K562 (cell line): Measurements from ENCODE around the gene TCEA3. TPM values are rescaled to one million over a fixed set of nuclear protein-coding genes. Genes with fewer than 3 reads are reported as not detected.

Source experiments
- CCNT2 ChIP-seq: IDR thresholded peaks from 2 replicates; pipeline ENCODE4 v1.6.1; 2011; ENCODE audit warnings: borderline replicate concordance, low read depth, mild to moderate bottlenecking, moderate library complexity, mixed read lengths, low read length; ENCODE audit not compliant: insufficient read length; ENCODE audit errors: extremely low read depth
- CEBPG ChIP-seq, 3 experiments: fragments of 200-800 bp in 1 of 3; sonication (Bioruptor generic) in 1 of 3; sonication (generic) in 1 of 3; formaldehyde crosslinking in 1 of 3; IDR thresholded peaks in 2 of 3; conservative IDR thresholded peaks in 1 of 3; 2 replicates each; pipeline versions ENCODE4 v1.6.1 to v1.8.0; 2016 to 2022; ENCODE audit warnings: missing compliant biosample characterization in 2 of 3, missing genetic modification characterization in 2 of 3, mild to moderate bottlenecking in 1 of 3, missing genetic modification reagents in 1 of 3
- CREB1 ChIP-seq, 2 experiments: sonication (generic) in 1 of 2; formaldehyde crosslinking in 1 of 2; IDR thresholded peaks; 2 replicates each; pipeline versions ENCODE4 v1.6.1 to v1.8.0; 2012 to 2022; ENCODE audit warnings: inconsistent platforms in 1 of 2, mild to moderate bottlenecking in 1 of 2, missing genetic modification reagents in 1 of 2, moderate library complexity in 1 of 2
- E2F8 ChIP-seq: fragments of 450-650 bp; IDR thresholded peaks from 2 replicates; pipeline ENCODE4 v1.7.1; 2018; ENCODE audit warnings: mild to moderate bottlenecking, low read depth; ENCODE audit not compliant: partially characterized antibody
- ESRRB ChIP-seq: fragments of 250-450 bp; sonication (Bioruptor Pico); IDR thresholded peaks from 2 replicates; pipeline ENCODE4 v1.5.0; 2020; ENCODE audit warnings: mild to moderate bottlenecking, moderate library complexity, borderline replicate concordance
- ETV6 ChIP-seq, 3 experiments: fragments of 150-350 bp in 1 of 3; sonication (generic) in 1 of 3; formaldehyde crosslinking in 1 of 3; IDR thresholded peaks; 2 replicates each; pipeline versions ENCODE4 v1.6.1 to v1.8.0; 2014 to 2022; ENCODE audit warnings: borderline replicate concordance in 2 of 3, low read depth in 2 of 3, antibody characterized with exemption in 1 of 3, low read length in 1 of 3, mild to moderate bottlenecking in 1 of 3, missing genetic modification reagents in 1 of 3
- HBP1 ChIP-seq: fragments of 450-650 bp; formaldehyde crosslinking; IDR thresholded peaks from 2 replicates; pipeline ENCODE4 v1.4.0; 2022; ENCODE audit warnings: missing genetic modification characterization
- KLF10 ChIP-seq: fragments of 250-450 bp; sonication (Bioruptor Pico); IDR thresholded peaks from 2 replicates; pipeline ENCODE4 v1.6.1; 2021; ENCODE audit warnings: matching md5 sums
- MAZ ChIP-seq, 2 experiments: fragments of 450-650 bp in 1 of 2; sonication (generic) in 1 of 2; formaldehyde crosslinking; IDR thresholded peaks in 1 of 2; conservative IDR thresholded peaks in 1 of 2; 2 replicates each; pipeline versions ENCODE4 v1.4.0 to v1.5.0; 2020; ENCODE audit warnings: mild to moderate bottlenecking in 1 of 2, missing genetic modification reagents in 1 of 2
- MTA2 ChIP-seq: fragments of 450-650 bp; IDR thresholded peaks from 2 replicates; pipeline ENCODE4 v1.6.1; 2016; ENCODE audit warnings: low read depth
- PKNOX1 ChIP-seq: fragments of 450-650 bp; IDR thresholded peaks from 2 replicates; pipeline ENCODE4 v1.6.1; 2016
- RAD21 ChIP-seq, 2 experiments: fragments of 250-450 bp in 1 of 2; fragments of 450-650 bp in 1 of 2; sonication (Bioruptor Pico) in 1 of 2; formaldehyde crosslinking in 1 of 2; IDR thresholded peaks in 1 of 2; conservative IDR thresholded peaks in 1 of 2; 2 replicates each; pipeline versions ENCODE4 v1.4.0 to v1.8.0; 2020 to 2022; ENCODE audit warnings: mild to moderate bottlenecking in 2 of 2, moderate library complexity in 1 of 2
- SMARCA5 ChIP-seq: fragments of 450-650 bp; IDR thresholded peaks from 2 replicates; pipeline ENCODE4 v1.6.1; 2016
- TAF7 ChIP-seq: fragments of 450-650 bp; IDR thresholded peaks from 2 replicates; pipeline ENCODE4 v1.6.1; 2016; ENCODE audit warnings: missing genetic modification characterization, missing compliant biosample characterization
- TARDBP ChIP-seq: fragments of 450-650 bp; IDR thresholded peaks from 2 replicates; pipeline ENCODE4 v1.6.1; 2016
- ZNF224 ChIP-seq: sonication (generic); formaldehyde crosslinking; IDR thresholded peaks from 2 replicates; pipeline ENCODE4 v1.8.0; 2022; ENCODE audit warnings: mild to moderate bottlenecking, missing genetic modification reagents
- ZNF507 ChIP-seq: conservative IDR thresholded peaks from 2 replicates; pipeline ENCODE4 v1.6.1; 2017; ENCODE audit warnings: missing genetic modification characterization, missing compliant biosample characterization
- ZNF584 ChIP-seq: fragments of 200-800 bp; sonication (Bioruptor generic); IDR thresholded peaks from 2 replicates; pipeline ENCODE4 v1.6.1; 2016; ENCODE audit warnings: low read depth, mild to moderate bottlenecking, missing genetic modification characterization, missing compliant biosample characterization
- ZNF717 ChIP-seq: fragments of 250-450 bp; sonication (Bioruptor Pico); IDR thresholded peaks from 2 replicates; pipeline ENCODE4 v1.5.0; 2021
- polyA plus RNA-seq, 8 experiments: library from polyadenylated mRNA; depleted of rRNA in 4 of 8; stranded (reverse) in 5 of 8; unstranded in 3 of 8; fragments of >200 nt; fragmentation: Nextera tagmentation in 2 of 8; fragmentation: Illumina TruSeq in 1 of 8; extraction: Ambion mirVana in 2 of 8; extraction: Trizol in 1 of 8; gene quantifications; 2 replicates each; pipeline versions ENCODE4 v1.2.1 to v1.2.3, GENCODE V29; 2011 to 2014; ENCODE audit warnings: inconsistent platforms in 1 of 8, missing spikeins in 1 of 8
- total RNA-seq, 7 experiments: library from RNA; depleted of rRNA in 6 of 7; stranded (reverse); fragments of >200 nt in 6 of 7; fragmentation: Illumina TruSeq in 2 of 7; extraction: Trizol in 2 of 7; gene quantifications; 2 replicates each; pipeline versions ENCODE4 v1.2.1 to v1.2.3, GENCODE V29; 2011 to 2021; ENCODE audit warnings: low replicate concordance in 1 of 7
- TF ChIP-seq, protein P1 (sequence below), 3 experiments: IDR thresholded peaks in 2 of 3; conservative IDR thresholded peaks in 1 of 3; 2 replicates each; pipeline ENCODE4 v1.5.1; 2011 to 2012; ENCODE audit warnings: low read length in 3 of 3, mild to moderate bottlenecking in 3 of 3, control low read depth in 2 of 3, improper control_type of control experiment in 1 of 3, inconsistent platforms in 1 of 3, low read depth in 1 of 3, mixed read lengths in 1 of 3, moderate library complexity in 1 of 3; ENCODE audit not compliant: insufficient read depth in 2 of 3

TCEA3 gene
- total and polyA plus RNA-seq, 9 of the 15 experiments (the other 6 are each of a cell fraction or from before 2014, with no cell fraction given): 0.03 to 0.55 (median 0.36) TPM

- TF ChIP-seq HBP1 (peak; percentile 48; the same call in 1 of the 2 replicates), MAZ (CRISPR knock-in tag; conservative IDR thresholded peaks at IDR 0.05 in 1 of 2, IDR thresholded peaks at IDR 0.05 in 1 of 2) (no peak), ZNF224 (CRISPR knock-in tag) (no peak), ESRRB (no peak), CREB1 (IDR thresholded peaks at IDR 0.05) (no peak), CREB1 (CRISPR knock-in tag; IDR thresholded peaks at IDR 0.05) (no peak), ZNF584 (peak; percentile 78), ETV6 (IDR thresholded peaks at IDR 0.05; ENCODE audit: borderline replicate concordance in 1 of 2, low read depth in 2 of 2, low read length in 1 of 2) (no peak), ETV6 (CRISPR knock-in tag; IDR thresholded peaks at IDR 0.05; ENCODE audit: borderline replicate concordance) (no peak), CCNT2 (no peak), MTA2 (no peak), ZNF507 (no peak), E2F8 (no peak), SMARCA5 (no peak), RAD21 (CRISPR knock-in tag; conservative IDR thresholded peaks at IDR 0.05 in 1 of 2, IDR thresholded peaks at IDR 0.05 in 1 of 2) (peak in 1 of 2 experiments; percentile 13; a peak in 1 of 4 replicates), PKNOX1 (no peak), ZNF717 (CRISPR knock-in tag) (no peak), KLF10 (no peak), CEBPG (CRISPR knock-in tag; IDR thresholded peaks at IDR 0.05) (peak; percentile 90), CEBPG (tag; conservative IDR thresholded peaks at IDR 0.05 in 1 of 2, IDR thresholded peaks at IDR 0.05 in 1 of 2) (peak in 1 of 2 experiments; percentile 66; a peak in 1 of 4 replicates), TARDBP (no peak), TAF7 (no peak)
- TF ChIP-seq, protein P1, sequence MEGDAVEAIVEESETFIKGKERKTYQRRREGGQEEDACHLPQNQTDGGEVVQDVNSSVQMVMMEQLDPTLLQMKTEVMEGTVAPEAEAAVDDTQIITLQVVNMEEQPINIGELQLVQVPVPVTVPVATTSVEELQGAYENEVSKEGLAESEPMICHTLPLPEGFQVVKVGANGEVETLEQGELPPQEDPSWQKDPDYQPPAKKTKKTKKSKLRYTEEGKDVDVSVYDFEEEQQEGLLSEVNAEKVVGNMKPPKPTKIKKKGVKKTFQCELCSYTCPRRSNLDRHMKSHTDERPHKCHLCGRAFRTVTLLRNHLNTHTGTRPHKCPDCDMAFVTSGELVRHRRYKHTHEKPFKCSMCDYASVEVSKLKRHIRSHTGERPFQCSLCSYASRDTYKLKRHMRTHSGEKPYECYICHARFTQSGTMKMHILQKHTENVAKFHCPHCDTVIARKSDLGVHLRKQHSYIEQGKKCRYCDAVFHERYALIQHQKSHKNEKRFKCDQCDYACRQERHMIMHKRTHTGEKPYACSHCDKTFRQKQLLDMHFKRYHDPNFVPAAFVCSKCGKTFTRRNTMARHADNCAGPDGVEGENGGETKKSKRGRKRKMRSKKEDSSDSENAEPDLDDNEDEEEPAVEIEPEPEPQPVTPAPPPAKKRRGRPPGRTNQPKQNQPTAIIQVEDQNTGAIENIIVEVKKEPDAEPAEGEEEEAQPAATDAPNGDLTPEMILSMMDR (IDR thresholded peaks at IDR 0.05 in 2 of 3, conservative IDR thresholded peaks at IDR 0.05 in 1 of 3; ENCODE audit: insufficient read depth in 2 of 3, low read depth in 1 of 3, low read length in 3 of 3): no peak
Measured at GRCh38 chr1:23389837-23390321, 34.7 kb downstream of the TCEA3 start (continued).
